IMR-90 (cell line): Measurements from ENCODE around the gene P2RX3. TPM values are rescaled to one million over a fixed set of nuclear protein-coding genes. Genes with fewer than 3 reads are reported as not detected.

Experiments
- ATAC-seq: fragments of 200-7000 bp; cut with Tn5 transposase; 2 replicates; pipeline ENCODE4 v1.9.1; 2020; ENCODE audit warnings: low read depth, mild to moderate bottlenecking, moderate library complexity
- BruUV-seq: library from RNA; stranded (reverse); fragments of 400-500 nt; replicated peaks from 2 replicates; lab custom pipeline; 2021; lab: Mats Ljungman, UMichigan
- CTCF ChIA-PET: fragments of 300-600 bp; formaldehyde crosslinking; extraction: SDS; loops from one replicate; lab custom pipeline; 2021; ENCODE audit warnings: antibody characterized with exemption; lab: Yijun Ruan, JAX
- POLR2A ChIA-PET: fragments of 300-600 bp; sonication (Branson Sonifier 250); formaldehyde crosslinking; loops from one replicate; lab custom pipeline; 2022; ENCODE audit warnings: antibody characterized with exemption; ENCODE audit not compliant: unreplicated experiment; lab: Charles Lee
- DNase-seq: peaks from one replicate; pipeline ENCODE4 v3.0.0; 2013
- H2AFZ ChIP-seq: replicated peaks from 2 replicates; pipeline ENCODE3; 2013; ENCODE audit warnings: low read length, mild to moderate bottlenecking; ENCODE audit not compliant: poor library complexity
- H2AK5ac ChIP-seq: 2 replicates; pipeline ENCODE4 v1.6.1; 2013; ENCODE audit warnings: low read depth, low read length, inconsistent platforms
- H2AK9ac ChIP-seq: replicated peaks from 2 replicates; pipeline ENCODE3; 2013; ENCODE audit warnings: mild to moderate bottlenecking, low read depth, low read length, moderate library complexity; ENCODE audit not compliant: poor library complexity
- H2BK120ac ChIP-seq: 2 replicates; pipeline ENCODE4 v1.6.1; 2013; ENCODE audit warnings: low read depth, low read length, inconsistent platforms
- H2BK15ac ChIP-seq: 3 replicates; pipeline ENCODE4 v1.6.1; 2013; ENCODE audit warnings: low read depth, low read length, inconsistent platforms
- H2BK20ac ChIP-seq: 2 replicates; pipeline ENCODE4 v1.6.1; 2013; ENCODE audit warnings: low read depth, mild to moderate bottlenecking, inconsistent platforms, low read length, moderate library complexity
- H2BK5ac ChIP-seq: 2 replicates; pipeline ENCODE4 v1.6.1; 2013; ENCODE audit warnings: mild to moderate bottlenecking, low read depth, low read length, inconsistent platforms; ENCODE audit not compliant: poor library complexity, severe bottlenecking
- H3K14ac ChIP-seq: replicated peaks from 2 replicates; pipeline ENCODE4 v1.6.1; 2013; ENCODE audit warnings: low read depth, low read length, inconsistent platforms
- H3K18ac ChIP-seq: 2 replicates; pipeline ENCODE4 v1.6.1; 2013; ENCODE audit warnings: low read depth, low read length, control low read depth
- H3K23ac ChIP-seq: 2 replicates; pipeline ENCODE4 v1.6.1; 2013; ENCODE audit warnings: low read depth, low read length, inconsistent platforms
- H3K27ac ChIP-seq: 2 replicates; pipeline ENCODE4 v1.5.1; 2013; ENCODE audit warnings: mild to moderate bottlenecking, control low read depth, low read length; ENCODE audit not compliant: insufficient read depth
- H3K27me3 ChIP-seq: 2 replicates; pipeline ENCODE4 v1.6.1; 2013; ENCODE audit warnings: low read length; ENCODE audit not compliant: control insufficient read depth, insufficient read depth
- H3K36me3 ChIP-seq: 2 replicates; pipeline ENCODE4 v1.6.1; 2013; ENCODE audit warnings: low read length, mixed read lengths; ENCODE audit not compliant: control insufficient read depth, insufficient read depth
- H3K4ac ChIP-seq: 2 replicates; pipeline ENCODE4 v1.6.1; 2013; ENCODE audit warnings: low read depth, low read length, inconsistent platforms
- H3K4me1 ChIP-seq: 2 replicates; pipeline ENCODE4 v1.6.1; 2013; ENCODE audit warnings: low read length, mixed read lengths; ENCODE audit not compliant: control insufficient read depth, insufficient read depth
- H3K4me2 ChIP-seq: 2 replicates; pipeline ENCODE4 v1.6.1; 2013; ENCODE audit warnings: low read depth, mild to moderate bottlenecking, control low read depth, low read length, moderate library complexity
- H3K4me3 ChIP-seq: 2 replicates; pipeline ENCODE4 v1.5.1; 2013; ENCODE audit warnings: low read depth, mild to moderate bottlenecking, control low read depth, low read length, moderate library complexity; ENCODE audit not compliant: insufficient read depth
- H3K56ac ChIP-seq: 2 replicates; pipeline ENCODE4 v1.6.1; 2013; ENCODE audit warnings: low read length, inconsistent platforms; ENCODE audit not compliant: insufficient read depth; ENCODE audit errors: extremely low read depth
- H3K79me1 ChIP-seq, 2 experiments: 2 replicates each; pipeline ENCODE4 v1.6.1; 2013; ENCODE audit warnings: low read length in 2 of 2, inconsistent platforms in 1 of 2, low read depth in 1 of 2
- H3K9ac ChIP-seq: 2 replicates; pipeline ENCODE4 v1.6.1; 2013; ENCODE audit warnings: low read depth, low read length, control low read depth
- H3K9me1 ChIP-seq: 2 replicates; pipeline ENCODE4 v1.6.1; 2013; ENCODE audit warnings: low read length, inconsistent platforms; ENCODE audit not compliant: insufficient read depth
- H3K9me3 ChIP-seq: 2 replicates; pipeline ENCODE4 v1.6.1; 2013; ENCODE audit warnings: low read length; ENCODE audit not compliant: control insufficient read depth, insufficient read depth
- H4K20me1 ChIP-seq: 2 replicates; pipeline ENCODE4 v1.6.1; 2013; ENCODE audit warnings: low read length, inconsistent platforms; ENCODE audit not compliant: insufficient read depth
- H4K5ac ChIP-seq: 2 replicates; pipeline ENCODE4 v1.6.1; 2013; ENCODE audit warnings: mild to moderate bottlenecking, low read depth, low read length, control low read depth
- H4K8ac ChIP-seq, 2 experiments: 2 replicates each; pipeline ENCODE4 v1.6.1; 2013; ENCODE audit warnings: low read depth in 2 of 2, low read length in 2 of 2, control low read depth in 1 of 2, inconsistent platforms in 1 of 2
- H4K91ac ChIP-seq: 2 replicates; pipeline ENCODE4 v1.6.1; 2013; ENCODE audit warnings: low read depth, low read length, inconsistent platforms; ENCODE audit not compliant: insufficient read depth
- BHLHE40 ChIP-seq: fragments of 150-350 bp; IDR thresholded peaks from 2 replicates; pipeline ENCODE4 v1.6.1; 2016; ENCODE audit warnings: mild to moderate bottlenecking, low read depth, low read length
- CEBPB ChIP-seq: IDR thresholded peaks from 2 replicates; pipeline ENCODE4 v1.6.1; 2012; ENCODE audit warnings: low read depth, low read length, improper control_type of control experiment
- CTCF ChIP-seq: conservative IDR thresholded peaks from 2 replicates; pipeline ENCODE4 v1.5.1; 2012; ENCODE audit warnings: mild to moderate bottlenecking, low read depth, low read length, improper control_type of control experiment
- ELK1 ChIP-seq: fragments of 150-350 bp; IDR thresholded peaks from 2 replicates; pipeline ENCODE4 v1.6.1; 2016; ENCODE audit warnings: low read depth, mild to moderate bottlenecking, low read length, moderate library complexity, borderline replicate concordance
- FOS ChIP-seq: fragments of 150-350 bp; IDR thresholded peaks from 2 replicates; pipeline ENCODE4 v1.6.1; 2016; ENCODE audit warnings: low read depth, low read length
- MAFK ChIP-seq: IDR thresholded peaks from 2 replicates; pipeline ENCODE4 v1.6.1; 2012; ENCODE audit warnings: low read depth, low read length, improper control_type of control experiment
- NFE2L2 ChIP-seq: fragments of 150-350 bp; IDR thresholded peaks from 2 replicates; pipeline ENCODE4 v1.6.1; 2016; ENCODE audit warnings: low read depth, mild to moderate bottlenecking, low read length
- POLR2A ChIP-seq: IDR thresholded peaks from 2 replicates; pipeline ENCODE4 v1.6.1; 2012; ENCODE audit warnings: mild to moderate bottlenecking, low read depth, low read length
- RAD21 ChIP-seq: IDR thresholded peaks from 2 replicates; pipeline ENCODE4 v1.6.1; 2012; ENCODE audit warnings: low read length, improper control_type of control experiment
- RFX5 ChIP-seq: IDR thresholded peaks from 2 replicates; pipeline ENCODE4 v1.8.0; 2012; ENCODE audit warnings: low read depth, mild to moderate bottlenecking, low read length, moderate library complexity
- WGBS, 2 experiments: methylation state at CpG; one replicate each; pipeline versions ENCODE4 v1.1.5 to v1.1.7; 2013; ENCODE audit warnings: missing lambda C conversion rate in 2 of 2; ENCODE audit not compliant: insufficient read length in 1 of 2; ENCODE audit errors: extremely low coverage in 2 of 2; 5-methylcytosine and 5-hydroxymethylcytosine counted together
- dilution Hi-C: fragments of 300-500 bp; cut with HindIII; formaldehyde crosslinking; loops from one replicate; pipeline ENCODE4 v1.14.3; 2018; ENCODE audit warnings: low sequenced_read_pairs; ENCODE audit not compliant: unreplicated experiment
- in situ Hi-C: fragments of 300-500 bp; cut with MboI; formaldehyde crosslinking; loops from 3 replicates; pipeline ENCODE4 v1.14.3; 2019; ENCODE audit warnings: low sequenced_read_pairs, inconsistent platforms, mixed read lengths
- intact Hi-C: fragments of 100-400 bp; cut with micrococcal nuclease; formaldehyde crosslinking; loops from 2 replicates; pipeline ENCODE4 v1.10.0; 2022
- polyA plus RNA-seq, 3 experiments: library from polyadenylated mRNA; depleted of rRNA; stranded (reverse); fragments of >200 nt; gene quantifications; 2 replicates each; pipeline ENCODE4 v1.2.3, GENCODE V29; 2012; ENCODE audit warnings: low replicate concordance in 1 of 3
- total RNA-seq: library from RNA; depleted of rRNA; stranded (reverse); fragments of >200 nt; gene quantifications from 2 replicates; pipeline ENCODE4 v1.2.3, GENCODE V29; 2012

P2RX3 gene
- total and polyA plus RNA-seq, 2 of the 4 experiments (the other 2 are of a cell fraction), result not detected

- Histone ChIP-seq H4K91ac (no peak overlapping the region), H4K20me1 (0 out of 2 replicates have a peak, but pooled peaks cover 2% of the 10 kb centered on the region), H3K56ac (no peak overlapping the region), H2BK120ac (no peak overlapping the region), H3K9me3 (no peaks in the 10 kb centered on the region), H3K4me2 (no peak overlapping the region), H3K36me3 (peaks cover 2% of the 10 kb centered on the region; the same call in 1 of the 2 replicates), H4K8ac (no peak overlapping the region), H3K79me1 (peaks cover 10 to 20% of the 10 kb centered on the region in 2 experiments), H2AFZ (no peak overlapping the region), H4K5ac (no peak overlapping the region), H3K4me3 (no peak overlapping the region), H3K23ac (no peak overlapping the region), H2AK9ac (no peak overlapping the region), H3K14ac (no peak overlapping the region), H2AK5ac (no peak overlapping the region), H3K18ac (no peak overlapping the region), H3K4ac (no peak overlapping the region), H2BK20ac (no peak overlapping the region), H3K9ac (no peak overlapping the region), H3K4me1 (peaks cover 8% of the 10 kb centered on the region), H2BK15ac (no peak overlapping the region), H3K27ac (no peak overlapping the region), H3K27me3 (peaks cover 31% of the 10 kb centered on the region), H2BK5ac (no peak overlapping the region), H3K9me1 (peaks cover 9% of the 10 kb centered on the region)
- WGBS, 2 experiments, result 80% methylated on average over 1 of the region's 5 CpGs; no CpG with 5 or more reads in 1 of the 2 experiments
- DNase-seq (no peak), ATAC-seq (no peak)
- dilution Hi-C loops (no loop called here), in situ Hi-C loops (no loop called here), intact Hi-C loops (no loop called here)
- ChIA-PET POLR2A (no interaction called here), CTCF (interaction anchor here (0.5 kb wide), 1 partner anchor 324 kb away, joined by 4 read pairs; no protein-coding TSS in a partner anchor)
- BruUV-seq, result no TSS peak
- TF ChIP-seq RFX5 (no peak), BHLHE40 (no peak), MAFK (no peak), CTCF (no peak), ELK1 (no peak), CEBPB (no peak), NFE2L2 (no peak), FOS (no peak), RAD21 (no peak), POLR2A (no peak)
These were observed 1.2 kb downstream of the P2RX3 start for GRCh38 chr11:57339328-57339727.
